Stimulated activated CD4-positive, alpha-beta T cell treated with anti-CD3 and anti-CD28 coated beads, Interleukin-4, amount 100 ng/mL, for 4 hours (primary cell): Measurements from ENCODE around the gene VMP1.
"Not testable (repeated sequence)": the region's sequence is repeated elsewhere in the genome, so short reads cannot be mapped to it uniquely, and the experiment has no call there.

ENCODE experiments used
- DNase-seq, 2 experiments: peaks; one replicate each; pipeline ENCODE4 v3.0.0-alpha.2; 2020

VMP1 gene

DNA sequence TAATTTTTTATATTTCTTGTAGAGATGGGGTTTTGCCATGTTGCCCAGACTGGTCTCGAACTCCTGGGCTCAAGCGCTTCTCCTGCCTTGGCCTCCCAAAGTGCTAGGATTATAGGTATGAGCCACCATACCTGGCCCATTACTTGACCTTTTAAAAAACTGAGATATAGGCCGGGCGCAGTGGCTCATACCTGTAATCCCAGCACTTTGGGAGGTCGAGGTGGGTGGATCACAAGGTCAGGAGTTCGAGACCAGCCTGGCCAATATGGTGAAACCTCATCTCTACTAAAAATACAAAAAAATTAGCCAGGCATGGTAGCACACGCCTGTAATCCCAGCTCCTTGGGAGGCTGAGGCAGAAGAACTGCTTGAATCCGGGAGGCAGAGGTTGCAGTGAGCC lies 166.0 kb downstream of the VMP1 start:
- not testable (repeated sequence) for DNase-seq

DNA sequence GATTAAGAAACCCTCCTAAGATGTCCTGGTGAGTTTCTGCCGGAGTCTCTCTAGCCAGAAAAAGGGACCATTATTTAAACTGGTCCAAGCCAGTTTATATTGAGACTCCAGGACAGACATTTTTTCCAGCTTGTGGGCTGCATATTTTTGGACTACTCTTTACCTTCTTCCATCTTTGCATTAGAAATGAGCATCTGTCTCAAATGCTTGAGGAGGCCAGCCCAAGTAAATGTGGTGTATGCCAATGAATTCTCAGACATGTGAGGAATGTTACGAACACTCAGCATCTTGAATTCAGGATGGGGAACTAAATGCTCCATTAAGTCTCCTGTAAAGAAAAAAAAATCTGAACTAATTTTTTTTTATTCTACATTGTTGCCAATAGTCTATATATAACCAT lies 166.9 kb downstream of the VMP1 start:
- DNase-seq, result no peak

DNA sequence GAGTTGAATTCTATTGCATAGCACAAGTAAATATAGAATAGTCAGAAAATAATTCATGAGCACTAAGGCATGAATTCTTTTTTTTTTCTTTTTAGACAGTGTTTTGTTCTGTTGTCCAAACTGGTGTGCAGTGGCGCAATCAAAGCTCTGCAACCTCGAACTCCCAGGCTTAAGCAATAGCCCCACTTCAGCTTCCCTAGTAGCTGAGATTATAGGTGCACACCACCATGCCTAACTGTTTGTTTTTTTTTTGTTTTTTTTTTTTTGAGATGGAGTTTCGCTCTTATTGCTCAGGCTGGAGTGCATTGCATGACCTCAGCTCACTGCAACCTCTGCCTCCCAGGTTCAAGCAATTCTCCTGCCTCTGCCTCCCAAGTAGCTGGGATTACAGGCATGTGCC lies 168.7 kb downstream of the VMP1 start:
- DNase-seq, result no peak

DNA sequence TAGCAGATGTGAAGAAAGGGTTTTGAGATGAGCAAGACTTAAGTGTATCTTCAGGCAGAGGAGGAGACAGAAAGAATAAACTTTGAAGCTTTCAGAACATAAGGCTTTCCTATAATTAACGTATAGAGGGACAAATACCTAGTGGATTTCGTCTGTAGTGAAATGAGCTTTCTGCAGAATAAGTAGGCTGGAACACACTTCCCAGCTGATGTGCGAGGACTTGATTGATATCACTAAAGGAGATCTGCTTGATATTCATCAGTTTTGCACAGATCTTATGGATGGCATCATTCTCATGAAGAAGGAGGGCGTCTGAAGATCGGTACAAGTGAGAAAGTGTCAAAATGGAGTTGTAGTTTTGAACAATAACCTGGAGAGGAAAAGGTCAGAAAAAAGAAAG lies 170.5 kb downstream of the VMP1 start:
- DNase-seq, result no peak

DNA sequence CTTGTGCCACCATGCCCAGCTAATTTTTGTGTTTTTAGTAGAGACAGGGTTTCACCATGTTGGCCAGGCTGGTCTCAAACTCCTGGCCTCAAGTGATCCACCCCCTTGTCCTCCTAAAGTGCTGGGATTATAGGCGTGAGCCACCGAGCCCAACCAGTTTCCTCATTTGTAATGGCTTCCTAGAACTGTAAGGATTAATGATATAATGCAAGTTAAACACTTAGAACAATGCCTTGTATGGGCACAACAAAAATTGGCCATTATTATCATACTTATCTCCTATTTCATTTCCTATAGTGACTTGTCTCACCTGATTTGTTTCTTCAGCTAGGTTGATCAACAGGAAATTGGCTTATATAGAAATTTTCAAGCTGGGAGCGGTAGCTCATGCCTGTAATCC lies 171.2 kb downstream of the VMP1 start:
- no peak for DNase-seq

DNA sequence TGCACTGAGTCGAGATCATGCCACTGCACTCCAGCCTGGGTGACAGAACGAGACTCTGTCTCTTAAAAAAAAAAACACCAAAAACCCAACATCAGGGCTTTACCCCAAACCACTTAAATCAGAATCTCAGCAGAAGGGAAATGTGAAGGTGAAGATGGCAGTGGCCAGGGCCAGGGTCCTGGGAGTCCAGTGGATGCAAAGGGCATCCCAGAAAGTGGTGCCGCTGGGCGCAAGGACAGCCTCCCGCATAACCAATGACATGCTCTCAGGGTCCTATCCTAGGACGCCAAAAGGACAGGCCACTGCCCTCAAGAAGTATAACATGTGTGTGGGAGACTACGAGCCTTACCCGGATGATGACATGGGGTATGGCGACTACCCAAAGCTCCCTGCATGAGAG lies 177.4 kb downstream of the VMP1 start:
- DNase-seq, result no peak

DNA sequence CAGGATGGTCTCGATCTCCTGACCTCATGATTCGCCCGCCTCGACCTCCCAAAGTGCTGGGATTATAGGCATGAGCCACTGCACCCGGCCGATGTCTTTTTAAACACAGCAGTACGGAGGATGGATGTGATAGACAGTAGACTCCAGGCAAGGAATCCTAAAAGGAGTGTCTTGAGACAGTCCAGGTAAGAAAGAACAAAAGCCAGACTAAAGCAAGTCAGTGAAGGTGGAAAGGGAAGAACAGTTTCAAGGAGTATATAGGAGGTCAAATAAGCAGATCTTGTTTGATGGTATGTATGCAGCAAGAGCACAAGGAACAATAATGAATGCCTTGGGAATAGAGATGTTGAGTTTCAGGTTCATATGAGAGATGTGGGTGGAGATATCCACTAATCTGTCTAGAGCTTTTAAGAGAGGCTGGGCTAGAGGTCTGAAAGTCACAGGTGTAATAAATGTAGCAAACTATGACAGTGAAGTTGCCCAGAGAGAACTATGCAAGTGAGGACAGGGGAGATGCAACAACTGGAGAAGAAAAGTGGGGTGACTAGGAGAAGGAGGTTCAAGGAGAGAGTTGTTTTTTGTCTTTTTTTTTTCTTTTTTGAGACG lies 180.8 kb downstream of the VMP1 start:
- DNase-seq, result no peak

DNA sequence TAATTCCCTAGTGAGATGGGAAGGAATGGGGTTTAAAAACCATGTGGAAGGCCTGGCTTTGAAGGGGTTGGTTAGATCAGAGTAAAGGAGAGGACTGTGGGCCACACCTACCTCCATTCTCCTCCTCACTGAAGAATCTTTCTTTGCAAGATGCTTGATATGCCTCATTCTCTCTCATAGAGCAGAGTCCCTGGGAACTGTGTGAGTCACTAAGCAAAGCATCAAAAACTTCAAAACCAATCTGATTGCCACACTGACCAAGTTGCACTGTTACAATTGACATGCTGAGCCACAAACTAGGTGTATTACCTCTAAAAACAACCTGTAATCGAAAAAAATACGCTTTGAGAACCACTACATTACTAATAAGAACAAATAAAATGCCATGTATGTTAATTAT lies 183.3 kb downstream of the VMP1 start:
- DNase-seq, result no peak
